Parathyroid adenoma (tissue), 2 donors: ENCODE measurements around the gene AKT3.

Source experiments
- H2AFZ ChIP-seq: fragments of 300-600 bp; sonication (generic); one replicate; pipeline ENCODE4 v1.7.0; 2017; ENCODE audit warnings: antibody characterized with exemption, mild to moderate bottlenecking
- H3K27ac ChIP-seq: fragments of 300-600 bp; sonication (generic); one replicate; pipeline ENCODE4 v1.7.0; 2017
- H3K27me3 ChIP-seq: fragments of 300-600 bp; sonication (generic); one replicate; pipeline ENCODE4 v1.7.0; 2017; ENCODE audit warnings: low read length; ENCODE audit not compliant: control insufficient read depth, insufficient read depth
- H3K36me3 ChIP-seq: fragments of 300-600 bp; sonication (generic); one replicate; pipeline ENCODE4 v1.7.0; 2017; ENCODE audit warnings: low read length; ENCODE audit not compliant: control insufficient read depth, insufficient read depth
- H3K4me1 ChIP-seq: fragments of 300-600 bp; sonication (generic); one replicate; pipeline ENCODE4 v1.7.0; 2017; ENCODE audit warnings: control low read depth
- H3K4me2 ChIP-seq: fragments of 300-600 bp; sonication (generic); one replicate; pipeline ENCODE4 v1.7.0; 2017; ENCODE audit warnings: low read length
- H3K4me3 ChIP-seq: fragments of 300-600 bp; sonication (generic); one replicate; pipeline ENCODE4 v1.7.0; 2017; ENCODE audit warnings: low read depth, low read length
- H3K79me2 ChIP-seq: fragments of 300-600 bp; sonication (generic); one replicate; pipeline ENCODE4 v1.7.0; 2017; ENCODE audit warnings: control low read depth
- H3K9ac ChIP-seq: fragments of 300-600 bp; sonication (generic); one replicate; pipeline ENCODE4 v1.7.0; 2017; ENCODE audit warnings: mild to moderate bottlenecking
- H3K9me3 ChIP-seq: fragments of 300-600 bp; sonication (generic); one replicate; pipeline ENCODE4 v1.7.0; 2017; ENCODE audit warnings: low read length; ENCODE audit not compliant: control insufficient read depth
- TF ChIP-seq, protein P1 (sequence below): fragments of 300-600 bp; sonication (generic); IDR thresholded peaks from one replicate; pipeline ENCODE4 v1.7.0; 2017; ENCODE audit warnings: antibody characterized with exemption, mild to moderate bottlenecking
- donor health status: primary hyperparathyroidism.

The AKT3 gene

DNA sequence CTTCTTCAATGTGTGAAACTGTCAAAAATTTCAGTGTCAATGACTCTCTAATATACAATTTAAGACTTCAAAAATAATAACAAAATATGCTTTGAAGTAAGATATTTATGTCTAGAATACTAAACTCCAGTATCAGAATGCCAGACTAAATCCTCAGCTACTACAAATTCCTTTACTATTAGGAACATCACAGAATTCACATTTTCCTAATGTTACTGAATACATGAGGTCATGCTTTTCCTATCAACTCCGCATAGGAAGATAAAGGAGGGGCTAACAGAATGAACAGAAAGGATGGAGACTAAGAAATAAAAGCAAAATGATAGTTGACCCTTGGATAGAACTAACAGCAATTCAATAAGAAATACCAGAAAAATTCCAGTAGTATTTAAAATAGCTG lies 301.5 kb downstream of the AKT3 start:
- Histone ChIP-seq H3K4me1 (no peaks in the 10 kb centered on the region), H2AFZ (no peak overlapping the region), H3K27ac (no peak overlapping the region), H3K27me3 (no peaks in the 10 kb centered on the region), H3K4me3 (no peak overlapping the region), H3K9ac (no peak overlapping the region), H3K4me2 (no peak overlapping the region), H3K9me3 (no peaks in the 10 kb centered on the region), H3K79me2 (peaks cover 3% of the 10 kb centered on the region), H3K36me3 (no peaks in the 10 kb centered on the region)
- TF ChIP-seq, protein P1, sequence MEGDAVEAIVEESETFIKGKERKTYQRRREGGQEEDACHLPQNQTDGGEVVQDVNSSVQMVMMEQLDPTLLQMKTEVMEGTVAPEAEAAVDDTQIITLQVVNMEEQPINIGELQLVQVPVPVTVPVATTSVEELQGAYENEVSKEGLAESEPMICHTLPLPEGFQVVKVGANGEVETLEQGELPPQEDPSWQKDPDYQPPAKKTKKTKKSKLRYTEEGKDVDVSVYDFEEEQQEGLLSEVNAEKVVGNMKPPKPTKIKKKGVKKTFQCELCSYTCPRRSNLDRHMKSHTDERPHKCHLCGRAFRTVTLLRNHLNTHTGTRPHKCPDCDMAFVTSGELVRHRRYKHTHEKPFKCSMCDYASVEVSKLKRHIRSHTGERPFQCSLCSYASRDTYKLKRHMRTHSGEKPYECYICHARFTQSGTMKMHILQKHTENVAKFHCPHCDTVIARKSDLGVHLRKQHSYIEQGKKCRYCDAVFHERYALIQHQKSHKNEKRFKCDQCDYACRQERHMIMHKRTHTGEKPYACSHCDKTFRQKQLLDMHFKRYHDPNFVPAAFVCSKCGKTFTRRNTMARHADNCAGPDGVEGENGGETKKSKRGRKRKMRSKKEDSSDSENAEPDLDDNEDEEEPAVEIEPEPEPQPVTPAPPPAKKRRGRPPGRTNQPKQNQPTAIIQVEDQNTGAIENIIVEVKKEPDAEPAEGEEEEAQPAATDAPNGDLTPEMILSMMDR = no peak

DNA sequence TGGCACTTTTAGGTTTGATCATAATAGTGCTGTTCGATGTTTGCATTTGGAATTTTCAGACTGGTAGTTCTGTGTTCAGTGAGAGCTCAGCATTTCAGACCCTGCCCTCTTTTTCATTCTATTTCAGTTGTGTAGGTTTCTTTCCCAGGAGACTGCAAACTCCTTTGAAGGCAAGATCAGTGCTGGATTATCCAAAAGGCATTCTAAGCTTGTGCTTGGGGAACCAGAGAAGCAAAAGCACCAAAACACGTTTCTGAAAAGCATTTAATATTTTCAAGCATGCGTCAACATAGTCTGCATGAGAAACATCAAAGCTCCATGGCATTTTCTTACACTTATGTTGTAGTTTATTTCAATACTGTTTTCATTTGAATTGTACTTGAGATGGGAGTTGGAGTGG lies 302.2 kb downstream of the AKT3 start:
- Histone ChIP-seq H3K4me3 (no peak overlapping the region), H3K4me2 (no peak overlapping the region), H3K27ac (no peak overlapping the region), H3K9me3 (no peaks in the 10 kb centered on the region), H2AFZ (no peak overlapping the region), H3K4me1 (peaks cover 2% of the 10 kb centered on the region), H3K9ac (no peak overlapping the region), H3K79me2 (peaks cover 3% of the 10 kb centered on the region), H3K27me3 (no peaks in the 10 kb centered on the region), H3K36me3 (no peaks in the 10 kb centered on the region)
- TF ChIP-seq, protein P1 = no peak

DNA sequence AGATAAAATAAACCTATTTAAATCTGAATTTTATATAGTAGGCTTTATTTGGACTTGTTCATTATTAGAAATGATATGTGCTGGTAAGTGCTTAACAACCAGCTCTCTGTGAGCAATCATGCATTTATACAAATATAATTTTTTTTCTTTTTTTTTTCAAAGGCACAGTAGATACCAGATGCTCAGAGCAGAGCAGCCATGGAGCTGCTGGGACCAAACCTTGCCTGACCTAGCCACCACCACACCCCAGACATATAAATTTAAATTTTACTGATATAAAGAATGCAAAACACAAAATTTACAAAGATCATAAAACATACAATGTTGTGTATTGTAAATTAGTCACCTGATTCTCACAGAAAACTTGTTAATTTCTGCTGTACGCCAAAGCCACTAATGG lies 303.6 kb downstream of the AKT3 start:
- TF ChIP-seq, protein P1 = no peak
- H3K36me3 ChIP-seq = no peaks in the 10 kb centered on the region
- H3K9ac ChIP-seq = no peak overlapping the region
- peaks cover 3% of the 10 kb centered on the region for H3K79me2 ChIP-seq
- H2AFZ ChIP-seq = no peak overlapping the region
- no peaks in the 10 kb centered on the region for H3K9me3 ChIP-seq
- no peak overlapping the region for H3K4me3 ChIP-seq
- no peak overlapping the region for H3K4me2 ChIP-seq
- H3K4me1 ChIP-seq = peaks cover 2% of the 10 kb centered on the region
- H3K27ac ChIP-seq = no peak overlapping the region
- no peaks in the 10 kb centered on the region for H3K27me3 ChIP-seq

DNA sequence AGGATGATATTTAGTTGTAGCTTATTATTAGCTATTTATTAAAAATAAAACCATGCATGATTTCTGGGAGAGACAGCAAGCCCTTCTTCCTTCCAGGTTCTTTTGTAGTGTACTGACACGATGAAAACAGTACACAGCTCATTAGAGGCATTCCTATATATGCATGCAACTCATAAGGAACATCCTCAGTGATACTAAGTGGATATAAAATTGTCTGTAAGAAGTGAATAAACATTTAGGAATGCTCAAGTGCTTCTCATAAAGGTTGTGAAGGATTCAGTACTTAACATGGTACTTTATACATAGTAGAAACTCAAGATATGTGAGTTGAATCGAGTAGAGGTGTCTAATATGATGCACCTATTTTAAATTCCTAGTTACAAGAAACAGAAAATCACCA lies 306.5 kb downstream of the AKT3 start:
- no peaks in the 10 kb centered on the region for H3K79me2 ChIP-seq
- H3K4me3 ChIP-seq = no peak overlapping the region
- no peak overlapping the region for H2AFZ ChIP-seq
- TF ChIP-seq, protein P1 = no peak
- H3K4me1 ChIP-seq = peaks cover 2% of the 10 kb centered on the region
- no peaks in the 10 kb centered on the region for H3K27me3 ChIP-seq
- no peak overlapping the region for H3K9ac ChIP-seq
- no peak overlapping the region for H3K4me2 ChIP-seq
- H3K9me3 ChIP-seq = no peaks in the 10 kb centered on the region
- no peaks in the 10 kb centered on the region for H3K36me3 ChIP-seq
- no peak overlapping the region for H3K27ac ChIP-seq

DNA sequence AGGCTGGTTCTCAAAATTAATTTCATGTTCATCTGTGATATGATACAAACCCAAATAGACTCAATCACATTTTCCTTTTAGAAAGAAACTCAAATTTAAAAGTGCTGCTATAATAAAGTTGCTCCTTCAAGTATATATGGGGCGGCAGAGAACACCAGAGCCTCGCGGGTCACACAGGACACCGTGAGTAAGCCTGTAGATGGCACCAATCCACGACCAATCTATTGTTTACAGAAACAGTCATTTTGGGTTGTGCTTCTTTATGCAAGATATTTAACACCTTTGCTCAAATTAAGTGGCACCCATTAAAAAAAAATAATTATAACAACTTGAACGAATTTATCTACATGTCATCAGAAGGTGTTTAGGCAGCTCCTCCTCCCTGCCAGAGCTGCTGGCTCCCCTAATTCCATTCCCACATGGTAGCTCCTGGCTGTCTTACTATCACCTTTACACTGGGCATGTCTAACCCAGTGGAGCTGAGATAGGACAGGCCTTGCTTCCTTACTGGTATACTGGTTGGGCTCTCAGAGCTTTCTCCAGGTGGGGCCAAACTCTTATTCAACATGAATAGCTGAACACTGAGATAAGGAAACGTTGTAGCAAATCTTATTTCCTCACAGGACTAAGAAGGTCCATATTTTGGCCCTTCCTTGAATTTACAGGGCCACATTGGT lies 307.2 kb downstream of the AKT3 start:
- peaks cover 2% of the 10 kb centered on the region for H3K4me1 ChIP-seq
- H3K9ac ChIP-seq = no peak overlapping the region
- no peak overlapping the region for H3K4me2 ChIP-seq
- H3K9me3 ChIP-seq = no peaks in the 10 kb centered on the region
- H3K79me2 ChIP-seq = no peaks in the 10 kb centered on the region
- no peak overlapping the region for H2AFZ ChIP-seq
- no peaks in the 10 kb centered on the region for H3K36me3 ChIP-seq
- TF ChIP-seq, protein P1 = peak; percentile 6
- no peaks in the 10 kb centered on the region for H3K27me3 ChIP-seq
- no peak overlapping the region for H3K4me3 ChIP-seq
- H3K27ac ChIP-seq = no peak overlapping the region
